Measurements from ENCODE around the gene MRAS. TPM values are rescaled to one million over a fixed set of nuclear protein-coding genes. Genes with fewer than 3 reads are reported as not detected.
A peak's percentile ranks its signal among the peaks of the same experiment; 100 is the strongest.

MRAS gene
- total RNA-seq, 2 experiments from 2014 or later = 0.69 to 1.0 TPM

DNA sequence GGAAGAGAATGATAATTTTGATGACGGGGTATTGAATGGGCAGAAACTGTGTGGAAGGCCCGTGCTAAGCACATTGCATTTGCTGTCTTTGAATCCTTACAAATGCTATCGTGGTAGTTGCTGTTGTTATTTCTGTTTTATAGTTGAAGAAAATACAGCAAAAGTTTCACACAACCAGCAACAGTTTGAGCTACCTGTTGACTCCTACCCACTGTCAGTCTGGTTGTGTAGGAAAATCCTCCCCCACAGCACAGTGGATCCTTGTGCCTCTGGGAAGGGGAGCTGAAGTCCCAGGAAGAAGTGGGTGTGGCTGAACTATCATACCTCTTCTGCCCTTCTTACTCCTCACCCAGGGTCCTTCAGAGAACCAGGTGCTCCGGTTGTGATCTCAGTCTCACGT lies 29.4 kb downstream of the MRAS start:
- Mint-ChIP-seq H3K36me3 (no peaks in the 10 kb centered on the region), H3K27ac (no peak overlapping the region), H3K4me1 (peaks cover 2% of the 10 kb centered on the region), H3K4me3 (no peak overlapping the region), H3K27me3 (peaks cover 2% of the 10 kb centered on the region), H3K9me3 (no peaks in the 10 kb centered on the region)
- POLR2A ChIA-PET = no interaction called here
- no peak for ATAC-seq (ENCODE audit: low read depth)
- DNase-seq = no peak

GRCh38 chr3:138378331-138378730 lies 30.0 kb downstream of the MRAS start:
- Mint-ChIP-seq H3K36me3 (no peaks in the 10 kb centered on the region), H3K27ac (no peak overlapping the region), H3K4me1 (peaks cover 2% of the 10 kb centered on the region), H3K27me3 (no peaks in the 10 kb centered on the region), H3K9me3 (no peaks in the 10 kb centered on the region), H3K4me3 (no peak overlapping the region)
- POLR2A ChIA-PET = no interaction called here
- DNase-seq (no peak), ATAC-seq (ENCODE audit: low read depth) (no peak)

- no peak overlapping the region for H3K4me3 Mint-ChIP-seq
- no peak for DNase-seq
- POLR2A ChIA-PET = no interaction called here
- H3K27ac Mint-ChIP-seq = no peak overlapping the region
- no peaks in the 10 kb centered on the region for H3K27me3 Mint-ChIP-seq
- no peak for ATAC-seq (ENCODE audit: low read depth)
- no peaks in the 10 kb centered on the region for H3K9me3 Mint-ChIP-seq
- H3K36me3 Mint-ChIP-seq = no peaks in the 10 kb centered on the region
- peaks cover 2% of the 10 kb centered on the region for H3K4me1 Mint-ChIP-seq
Measured at GRCh38 chr3:138378990-138379389, 30.6 kb downstream of the MRAS start.

DNA sequence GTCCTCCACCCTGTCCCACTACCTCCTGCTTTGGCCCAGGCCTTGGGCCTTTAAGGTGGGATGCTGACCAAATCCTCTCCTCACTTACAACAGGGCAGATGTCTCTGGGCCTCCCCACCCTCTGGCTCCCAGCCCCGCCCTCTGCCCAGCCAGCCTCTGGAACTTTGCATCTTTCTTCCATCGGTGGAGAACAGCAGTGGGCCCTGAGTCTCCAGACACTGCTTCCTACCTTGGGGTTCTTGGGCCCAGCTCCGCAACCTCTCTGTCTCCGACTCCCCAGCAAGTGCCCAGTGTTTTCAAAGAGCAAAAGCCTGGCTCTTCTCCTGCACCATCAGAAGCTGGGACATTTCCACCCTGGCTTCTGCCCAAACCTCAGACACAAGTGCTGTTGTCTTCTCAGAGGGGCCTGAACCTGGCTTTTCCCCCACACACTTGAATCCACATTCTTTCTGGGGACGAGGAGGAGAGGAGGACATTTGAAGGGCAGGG lies 33.1 kb downstream of the MRAS start:
- POLR2A ChIA-PET = no interaction called here
- no peak for DNase-seq
- H3K9me3 Mint-ChIP-seq = no peaks in the 10 kb centered on the region
- no peak overlapping the region for H3K27ac Mint-ChIP-seq
- ATAC-seq (ENCODE audit: low read depth) = no peak
- peaks cover 2% of the 10 kb centered on the region for H3K27me3 Mint-ChIP-seq
- H3K4me3 Mint-ChIP-seq = no peak overlapping the region
- no peaks in the 10 kb centered on the region for H3K36me3 Mint-ChIP-seq
- peaks cover 2% of the 10 kb centered on the region for H3K4me1 Mint-ChIP-seq

DNA sequence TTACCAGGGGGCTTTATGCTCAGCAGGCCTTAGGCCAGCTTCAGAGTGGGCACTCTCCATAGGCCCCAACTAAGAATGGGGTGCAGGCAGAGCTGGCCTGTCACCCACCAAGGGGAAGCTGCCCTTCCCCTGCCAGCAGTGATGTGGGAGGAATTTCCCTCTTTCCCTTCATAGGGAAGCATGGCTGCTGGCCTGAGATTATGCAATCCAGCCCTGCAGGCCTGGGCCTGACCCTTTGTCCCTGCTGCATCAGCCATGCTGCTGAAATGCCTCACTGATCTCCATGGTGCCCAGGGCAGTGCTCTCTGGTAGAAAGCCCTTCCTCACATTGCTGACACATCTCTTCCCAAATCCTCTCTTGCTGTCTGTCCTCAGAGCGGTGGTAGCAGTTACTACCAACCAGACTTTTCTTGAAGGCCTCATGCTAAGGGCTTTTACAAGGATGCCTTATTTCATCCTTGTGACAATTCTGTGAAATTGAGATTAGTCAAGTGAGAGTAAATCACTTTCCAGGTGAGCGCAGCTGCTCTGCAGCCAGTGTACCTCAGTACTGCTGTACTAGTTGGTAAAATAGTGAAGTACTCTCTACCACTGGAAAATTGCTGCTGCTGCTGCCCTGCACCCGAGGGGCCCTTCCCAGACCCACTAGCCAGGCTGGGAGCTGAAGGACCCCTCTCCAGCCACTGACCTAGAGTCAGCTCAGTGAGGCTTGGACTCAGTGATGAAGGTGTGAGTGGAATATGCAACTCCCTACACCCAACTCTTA lies 33.8 kb downstream of the MRAS start:
- Mint-ChIP-seq H3K9me3 (no peaks in the 10 kb centered on the region), H3K27me3 (peaks cover 2% of the 10 kb centered on the region)
- DNase-seq = no peak

DNA sequence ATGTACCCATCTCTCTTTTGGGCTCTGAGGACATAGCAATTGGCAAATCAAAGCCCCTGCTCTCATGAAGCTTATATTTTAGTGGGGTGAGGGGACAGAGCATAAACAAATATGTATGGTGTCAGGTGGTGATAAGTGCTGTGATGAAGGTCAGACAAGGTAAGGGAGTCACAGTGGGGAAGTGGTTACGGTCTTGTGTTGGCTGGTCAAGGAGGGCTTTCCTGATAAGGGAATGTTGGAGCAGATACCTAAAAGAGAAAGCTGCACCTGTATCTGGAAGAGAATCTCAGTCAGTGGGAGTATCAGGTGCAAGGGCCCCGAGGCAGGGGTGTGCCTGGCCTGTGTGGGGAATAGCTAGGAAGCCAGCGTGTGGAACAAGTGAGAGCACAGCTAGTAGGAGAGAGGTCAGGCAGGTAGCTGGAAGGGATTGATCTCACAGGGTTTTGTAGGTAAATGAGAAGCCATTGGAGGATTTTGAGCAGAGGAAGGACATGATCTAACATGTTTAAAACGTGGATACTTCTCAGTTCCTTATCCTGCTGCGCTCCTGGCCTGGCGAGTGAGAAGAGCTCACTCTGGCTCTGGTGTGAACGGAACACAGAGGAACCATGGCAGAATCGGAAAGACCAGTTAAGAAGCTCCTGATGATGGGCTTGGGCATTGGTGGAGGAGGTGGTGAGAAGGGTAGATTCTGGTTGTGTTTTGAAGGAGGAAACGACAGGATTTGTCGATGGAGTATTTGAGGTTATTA lies 35.5 kb downstream of the MRAS start:
- H3K36me3 Mint-ChIP-seq = no peaks in the 10 kb centered on the region
- no peak for ATAC-seq (ENCODE audit: low read depth)
- no peaks in the 10 kb centered on the region for H3K4me1 Mint-ChIP-seq
- H3K27me3 Mint-ChIP-seq = peaks cover 4% of the 10 kb centered on the region
- H3K4me3 Mint-ChIP-seq = no peak overlapping the region
- POLR2A ChIA-PET = no interaction called here
- H3K9me3 Mint-ChIP-seq = no peaks in the 10 kb centered on the region
- peak overlapping the region; percentile 31 for H3K27ac Mint-ChIP-seq
- no peak for DNase-seq

More for the DNA sequence above, 33.8 kb downstream of the MRAS start:
- Mint-ChIP-seq H3K27ac (no peak overlapping the region), H3K36me3 (no peaks in the 10 kb centered on the region), H3K4me3 (no peak overlapping the region), H3K4me1 (peaks cover 2% of the 10 kb centered on the region)
- POLR2A ChIA-PET = no interaction called here
- ATAC-seq (ENCODE audit: low read depth) = no peak

- no peak for DNase-seq
- POLR2A ChIA-PET = no interaction called here
- Mint-ChIP-seq H3K4me3 (no peak overlapping the region), H3K9me3 (no peaks in the 10 kb centered on the region), H3K27me3 (peaks cover 6% of the 10 kb centered on the region), H3K36me3 (no peaks in the 10 kb centered on the region), H3K4me1 (no peaks in the 10 kb centered on the region), H3K27ac (no peak overlapping the region)
- ATAC-seq (ENCODE audit: low read depth) = no peak
Measured at GRCh38 chr3:138384531-138384930, 36.2 kb downstream of the MRAS start.

DNA sequence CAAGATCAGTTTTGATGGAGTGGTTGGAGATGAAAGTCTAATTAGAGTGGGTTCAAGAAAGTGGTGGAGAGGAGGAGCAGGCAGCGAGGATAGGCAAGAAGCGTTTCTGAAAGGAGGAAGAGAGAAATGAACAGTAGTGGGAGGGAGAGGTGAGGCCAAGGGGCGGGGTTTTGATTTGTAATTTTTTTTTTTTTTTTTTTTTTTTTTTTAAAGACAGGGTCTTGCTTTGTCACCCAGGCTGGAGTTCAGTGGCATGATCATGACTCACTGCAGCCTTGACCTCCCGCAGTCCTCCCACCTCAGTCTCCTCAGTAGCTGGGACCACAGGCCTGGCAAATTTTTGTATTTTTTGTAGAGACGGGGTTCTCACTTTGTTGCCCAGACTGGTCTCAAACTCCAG lies 36.6 kb downstream of the MRAS start:
- no peaks in the 10 kb centered on the region for H3K4me1 Mint-ChIP-seq
- POLR2A ChIA-PET = no interaction called here
- H3K4me3 Mint-ChIP-seq = no peak overlapping the region
- no peak for ATAC-seq (ENCODE audit: low read depth)
- H3K9me3 Mint-ChIP-seq = no peaks in the 10 kb centered on the region
- no peak overlapping the region for H3K27ac Mint-ChIP-seq
- DNase-seq = no peak
- peaks cover 6% of the 10 kb centered on the region for H3K27me3 Mint-ChIP-seq
- H3K36me3 Mint-ChIP-seq = no peaks in the 10 kb centered on the region

GRCh38 chr3:138389144-138389601 lies 40.8 kb downstream of the MRAS start:
- Mint-ChIP-seq H3K4me3 (no peak overlapping the region), H3K36me3 (no peaks in the 10 kb centered on the region), H3K9me3 (no peaks in the 10 kb centered on the region), H3K4me1 (peaks cover 2% of the 10 kb centered on the region), H3K27ac (no peak overlapping the region), H3K27me3 (peaks cover 6% of the 10 kb centered on the region)
- ATAC-seq (ENCODE audit: low read depth) (no peak), DNase-seq (no peak)
- POLR2A ChIA-PET = no interaction called here

DNA sequence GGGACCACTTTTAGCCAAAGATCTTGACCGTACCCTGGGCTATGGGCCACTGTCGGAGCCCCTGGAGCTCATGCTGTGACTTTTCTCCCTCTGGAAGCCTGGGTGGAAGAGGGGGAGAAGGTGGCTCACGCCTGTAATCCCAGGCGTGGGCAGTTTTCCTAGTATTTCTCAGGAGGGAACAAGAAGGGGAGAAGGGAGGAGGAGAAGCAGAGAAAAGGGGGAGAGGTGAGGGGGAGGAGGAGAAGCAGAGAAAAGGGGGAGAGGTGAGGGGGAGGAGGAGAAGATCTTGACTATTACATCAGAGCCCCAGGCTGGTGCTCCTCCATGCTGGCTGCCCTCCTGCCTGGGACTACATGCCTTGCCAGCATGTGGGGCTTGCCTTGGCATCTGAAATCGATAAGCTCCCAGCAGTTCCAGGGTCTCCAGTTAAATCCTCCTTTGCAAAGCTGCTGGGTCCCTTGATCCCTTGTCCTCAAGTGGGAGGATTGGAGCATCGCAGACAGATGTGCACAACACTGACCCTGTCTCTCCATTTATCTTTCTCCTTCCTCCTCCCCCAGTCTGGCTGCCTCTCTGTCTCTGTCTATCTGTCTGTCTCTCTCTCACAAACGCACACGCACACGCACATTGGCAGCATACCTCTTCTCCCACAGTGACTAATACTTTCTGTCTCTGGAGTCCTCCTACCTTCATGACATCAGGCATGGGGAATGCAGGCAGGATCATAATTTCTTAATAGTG lies 41.6 kb downstream of the MRAS start:
- Mint-ChIP-seq H3K27me3 (peaks cover 4% of the 10 kb centered on the region), H3K27ac (no peak overlapping the region)
- DNase-seq = no peak

DNA sequence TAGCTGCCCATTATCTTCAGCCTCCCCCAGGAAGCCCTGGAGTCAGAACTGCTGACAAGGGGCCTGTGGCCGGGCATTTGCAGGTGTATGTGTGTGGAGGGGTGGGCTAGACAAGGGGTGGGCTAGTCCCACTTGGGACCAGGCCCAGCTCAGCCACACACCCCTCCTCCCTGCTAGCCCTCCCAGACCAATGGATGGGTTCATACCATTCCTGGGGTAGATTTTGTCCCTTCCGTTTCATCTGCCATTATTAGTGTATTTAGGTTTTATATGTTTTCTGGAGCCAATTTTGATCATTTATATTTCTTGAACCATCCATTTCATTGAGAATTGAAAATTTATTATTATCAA lies 42.2 kb downstream of the MRAS start:
- H3K27me3 Mint-ChIP-seq = peaks cover 4% of the 10 kb centered on the region
- no peaks in the 10 kb centered on the region for H3K9me3 Mint-ChIP-seq
- ATAC-seq (ENCODE audit: low read depth) = no peak
- POLR2A ChIA-PET = no interaction called here
- H3K27ac Mint-ChIP-seq = no peak overlapping the region
- peaks cover 2% of the 10 kb centered on the region for H3K4me1 Mint-ChIP-seq
- no peak overlapping the region for H3K4me3 Mint-ChIP-seq
- no peaks in the 10 kb centered on the region for H3K36me3 Mint-ChIP-seq
- no peak for DNase-seq

More for the DNA sequence above, 41.6 kb downstream of the MRAS start:
- no peaks in the 10 kb centered on the region for H3K36me3 Mint-ChIP-seq
- H3K4me3 Mint-ChIP-seq = no peak overlapping the region
- H3K9me3 Mint-ChIP-seq = no peaks in the 10 kb centered on the region
- POLR2A ChIA-PET = no interaction called here
- peaks cover 2% of the 10 kb centered on the region for H3K4me1 Mint-ChIP-seq
- ATAC-seq (ENCODE audit: low read depth) = no peak

DNA sequence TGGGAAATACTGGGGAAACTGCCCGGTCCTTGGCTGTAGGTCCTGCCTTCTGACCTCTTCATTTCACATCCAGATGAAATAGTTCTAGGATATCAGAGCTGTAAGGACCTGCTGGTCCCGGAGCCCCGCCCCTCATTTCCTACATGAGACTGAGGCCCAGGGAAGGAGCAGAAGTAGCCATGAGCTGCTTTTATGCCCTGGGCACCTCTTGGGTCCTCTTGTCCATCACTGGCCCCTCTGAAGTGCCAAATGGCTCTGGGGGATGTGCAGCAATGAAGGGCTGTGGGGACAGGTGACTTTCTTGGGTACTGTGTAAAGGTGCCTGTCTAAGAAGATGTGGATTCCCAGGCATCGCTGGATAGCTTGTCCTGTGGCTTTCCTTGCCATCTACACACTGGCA lies 45.8 kb downstream of the MRAS start:
- no peak for ATAC-seq (ENCODE audit: low read depth)
- Mint-ChIP-seq H3K9me3 (no peaks in the 10 kb centered on the region), H3K36me3 (no peaks in the 10 kb centered on the region), H3K27ac (no peak overlapping the region), H3K4me1 (peaks cover 2% of the 10 kb centered on the region), H3K27me3 (peaks cover 2% of the 10 kb centered on the region), H3K4me3 (no peak overlapping the region)
- POLR2A ChIA-PET = no interaction called here
- DNase-seq = no peak

DNA sequence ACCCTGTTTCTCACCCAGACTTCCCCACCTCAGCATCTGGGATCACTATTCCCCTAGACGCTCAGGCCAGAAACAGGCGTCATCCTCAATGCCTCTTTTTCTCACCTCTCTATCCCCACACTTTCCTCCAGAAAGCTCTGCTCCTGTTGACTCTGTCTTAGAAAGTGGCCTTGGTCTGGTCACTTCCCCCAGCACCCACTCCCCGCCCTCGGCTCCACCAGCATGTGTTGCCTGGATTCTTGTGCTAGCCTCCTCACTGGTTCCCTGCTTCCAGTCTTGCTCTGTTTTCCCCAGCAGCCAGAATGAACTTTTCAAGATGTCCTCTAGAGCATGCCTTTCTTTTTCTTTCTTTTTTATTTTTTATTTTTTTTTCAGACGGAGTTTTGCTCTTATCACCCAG lies 46.3 kb downstream of the MRAS start:
- Mint-ChIP-seq H3K27me3 (peaks cover 2% of the 10 kb centered on the region), H3K4me3 (no peak overlapping the region), H3K4me1 (peaks cover 2% of the 10 kb centered on the region), H3K36me3 (no peaks in the 10 kb centered on the region), H3K27ac (no peak overlapping the region), H3K9me3 (no peaks in the 10 kb centered on the region)
- POLR2A ChIA-PET = no interaction called here
- DNase-seq (no peak), ATAC-seq (ENCODE audit: low read depth) (no peak)

All from activated naive CD8-positive, alpha-beta T cell treated with anti-CD3 and anti-CD28 coated beads, Interleukin-2, amount 10 ng/mL, durations not matched to agents 7 days and 5 days (primary cell).